ENCODE measurements around the gene SASH1.

The SASH1 gene

DNA sequence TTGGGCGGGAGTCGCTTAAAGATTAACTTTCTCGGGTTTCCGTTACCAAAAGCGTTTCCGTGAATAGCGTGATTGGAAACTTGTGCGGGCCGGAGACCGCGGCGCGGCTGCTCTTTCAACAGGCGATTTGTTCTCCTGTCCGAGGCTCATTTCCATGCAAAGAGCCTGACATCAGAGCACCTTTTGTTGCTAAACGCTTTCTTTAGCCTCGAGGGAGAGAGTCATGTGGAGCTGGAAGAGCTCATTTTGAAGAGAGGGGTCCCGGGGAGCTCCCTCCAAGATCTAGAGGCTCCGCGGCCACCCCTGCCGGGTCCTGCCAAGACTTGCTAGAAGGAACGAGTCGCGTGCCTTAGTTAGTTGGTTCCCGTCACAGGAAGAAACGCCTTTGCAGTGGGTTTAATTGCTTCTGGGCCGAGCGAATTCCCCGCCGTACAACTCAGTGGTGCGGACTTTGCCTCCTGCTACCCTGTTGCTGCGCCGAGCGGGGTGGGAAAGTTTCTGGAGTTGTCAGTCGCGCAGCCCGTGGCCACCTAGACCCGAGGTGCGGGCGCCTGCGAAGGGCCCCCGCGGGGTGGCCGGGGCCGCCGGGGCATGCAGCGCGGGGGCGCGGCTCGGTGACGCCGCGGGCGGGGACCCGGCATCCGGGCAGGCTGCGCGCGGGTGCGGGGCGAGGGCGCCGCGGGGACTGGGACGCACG lies at the start of gene SASH1:
Gene SASH1, plus strand, starts transcription at position 489 of the 697 bp plus-strand sequence. CDS start 230 bp downstream, outside the sequence.
- no peak for TF ChIP-seq GATA2 (IDR thresholded peaks at IDR 0.05; ENCODE audit: low read depth, low read length)
- no peak for TF ChIP-seq GATA3 (IDR thresholded peaks at IDR 0.05; ENCODE audit: low read depth, low read length)

DNA sequence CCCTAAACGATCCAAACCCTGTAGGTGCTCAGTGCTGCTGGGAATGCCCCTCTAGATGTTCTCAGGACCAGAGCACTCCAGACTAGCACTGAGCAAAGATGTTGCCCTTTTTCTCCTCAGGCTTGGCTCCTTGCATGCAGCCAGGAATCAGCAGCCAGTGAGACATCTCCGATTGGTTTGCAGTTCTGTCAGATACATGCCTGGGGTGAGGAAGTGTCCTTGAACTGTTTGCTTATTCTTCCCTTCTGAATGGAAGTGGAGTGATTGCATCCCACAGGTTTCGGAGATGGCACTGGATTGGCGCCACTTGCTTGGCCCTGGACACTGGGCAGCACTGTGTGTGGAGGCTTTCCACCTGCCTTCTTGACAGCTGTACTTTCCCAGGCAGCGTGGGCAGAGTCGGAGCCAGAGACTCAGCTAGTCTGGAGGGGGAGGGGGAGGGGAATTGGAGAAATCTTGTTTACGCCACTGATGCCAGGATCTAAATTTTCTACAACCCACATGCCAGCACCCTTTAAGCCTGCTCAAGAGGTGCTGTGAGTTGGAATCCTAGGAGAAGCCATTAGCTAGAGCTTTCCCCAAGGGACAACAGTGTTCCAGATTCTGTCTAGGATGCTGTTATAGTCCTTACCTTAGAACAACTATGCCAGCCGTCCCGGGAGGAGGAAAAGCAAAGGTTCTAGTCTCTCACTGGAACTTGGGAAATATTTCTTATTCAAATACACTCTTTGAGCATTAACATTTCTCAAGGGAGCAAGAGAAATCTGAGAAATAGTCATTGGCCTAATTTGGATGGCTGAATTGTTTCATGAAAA lies 49.2 kb upstream of the SASH1 start:
- TF ChIP-seq GATA2 (IDR thresholded peaks at IDR 0.05; ENCODE audit: low read depth, low read length) (no peak), GATA3 (IDR thresholded peaks at IDR 0.05; ENCODE audit: low read depth, low read length) (no peak)

DNA sequence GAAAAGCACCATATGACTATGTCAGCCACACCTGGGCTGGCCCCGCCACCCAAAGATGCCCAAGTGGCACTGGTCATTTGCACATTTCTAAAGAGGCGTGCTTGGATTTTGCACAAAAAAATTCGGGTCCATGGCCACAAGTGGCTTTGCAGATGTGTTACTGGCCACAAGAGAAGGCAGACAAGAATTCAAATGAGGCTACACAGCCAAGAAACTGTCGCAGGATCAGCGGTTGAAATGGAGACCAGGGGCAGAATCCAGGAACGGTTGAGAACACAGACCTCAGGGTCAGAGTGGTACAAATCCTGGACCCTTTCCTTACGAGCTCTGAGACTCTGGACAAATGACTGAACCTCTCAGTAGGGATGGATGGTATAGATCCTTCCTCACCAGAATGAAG lies 48.6 kb upstream of the SASH1 start:
- TF ChIP-seq GATA3 (IDR thresholded peaks at IDR 0.05; ENCODE audit: low read depth, low read length) = no peak
- TF ChIP-seq GATA2 (IDR thresholded peaks at IDR 0.05; ENCODE audit: low read depth, low read length) = no peak

DNA sequence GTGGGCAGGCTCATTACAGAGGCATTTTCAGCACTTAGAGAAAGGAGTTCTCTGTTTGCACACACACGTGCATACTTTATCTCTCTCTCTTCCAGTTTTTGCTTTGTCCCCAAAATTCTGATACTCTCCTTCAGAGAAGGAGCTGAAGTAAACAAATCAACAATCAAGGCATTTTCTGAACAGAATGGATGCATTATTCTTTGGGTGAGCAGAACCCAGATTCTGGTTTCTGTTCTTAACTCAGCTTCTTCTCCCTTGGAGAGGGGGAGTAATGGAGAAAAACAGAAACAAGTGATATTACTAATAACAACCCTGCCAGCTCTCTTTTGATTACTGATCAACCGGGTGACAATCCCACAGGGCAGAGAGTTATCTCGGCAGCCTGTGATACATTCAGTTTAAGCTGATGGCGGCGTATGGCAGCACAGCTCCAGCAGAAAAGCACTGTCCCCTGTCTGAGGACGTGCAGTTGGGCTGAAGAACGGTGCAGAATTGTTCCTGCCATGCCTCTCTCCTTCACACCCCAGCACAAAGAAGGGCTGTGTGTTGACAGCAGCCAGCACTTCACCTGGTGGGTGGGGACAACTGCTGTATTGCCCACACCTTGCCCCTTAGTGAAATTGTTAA lies 47.3 kb upstream of the SASH1 start:
- no peak for TF ChIP-seq GATA3 (IDR thresholded peaks at IDR 0.05; ENCODE audit: low read depth, low read length)
- no peak for TF ChIP-seq GATA2 (IDR thresholded peaks at IDR 0.05; ENCODE audit: low read depth, low read length)

DNA sequence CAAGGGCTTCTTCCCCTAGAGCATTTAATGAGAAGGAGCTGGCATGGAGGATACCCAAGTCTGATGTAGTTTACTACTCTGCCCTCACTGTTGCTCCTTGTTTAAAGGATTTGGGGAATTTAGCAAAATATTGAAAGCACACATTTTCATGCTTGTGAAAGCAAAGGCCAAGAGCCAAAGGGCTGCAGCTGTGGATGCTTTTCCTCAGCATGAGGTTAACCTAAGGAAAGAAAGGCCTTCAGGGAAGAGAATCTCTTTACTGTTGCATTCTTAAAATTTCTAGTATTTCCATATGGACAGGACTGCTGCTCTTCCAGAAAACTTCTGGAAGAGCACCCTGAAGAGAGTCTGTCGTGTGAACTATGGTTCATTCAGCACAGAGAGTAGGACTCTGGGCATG lies 45.9 kb upstream of the SASH1 start:
- no peak for TF ChIP-seq GATA3 (IDR thresholded peaks at IDR 0.05; ENCODE audit: low read depth, low read length)

DNA sequence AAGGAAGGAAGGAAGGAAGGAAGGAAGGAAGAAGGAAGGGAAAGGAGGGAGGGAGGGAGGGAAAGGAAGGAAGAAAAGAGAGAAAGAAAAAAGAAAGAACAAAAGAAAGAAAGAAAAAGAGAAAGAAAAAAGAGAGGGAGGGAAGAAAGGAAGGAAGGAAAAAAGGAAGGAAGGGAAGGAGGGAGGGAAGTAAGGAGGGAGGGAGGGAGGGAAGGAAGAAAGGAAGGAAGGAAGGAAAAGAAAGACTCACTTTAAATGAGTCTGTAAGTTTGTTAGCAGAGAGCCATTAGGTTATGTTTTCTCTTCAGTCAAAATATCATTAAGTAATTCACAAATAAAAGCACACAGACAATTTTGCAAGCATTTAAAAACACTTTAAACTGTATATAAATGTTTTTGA lies 44.0 kb upstream of the SASH1 start:
- TF ChIP-seq GATA2 (IDR thresholded peaks at IDR 0.05; ENCODE audit: low read depth, low read length) (no peak), GATA3 (IDR thresholded peaks at IDR 0.05; ENCODE audit: low read depth, low read length) (no peak)

DNA sequence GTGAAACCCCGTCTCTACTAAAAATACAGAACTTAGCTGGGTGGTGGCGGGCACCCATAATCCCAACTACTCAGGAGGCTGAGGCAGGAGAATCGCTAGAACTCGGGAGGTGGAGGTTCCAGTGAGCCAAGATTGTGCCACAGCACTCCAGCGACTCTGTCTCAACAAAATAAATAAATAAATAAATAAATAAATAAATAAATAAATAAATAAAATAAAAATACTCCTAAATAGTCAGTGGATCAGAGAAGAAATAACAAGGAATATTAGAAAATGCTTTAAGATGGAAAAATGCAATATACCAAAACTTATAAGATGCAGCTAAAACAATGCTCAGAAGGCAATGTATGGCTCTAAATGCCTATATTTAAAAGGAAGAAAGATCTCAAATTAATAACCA lies 39.0 kb upstream of the SASH1 start:
- TF ChIP-seq GATA3 (IDR thresholded peaks at IDR 0.05; ENCODE audit: low read depth, low read length) (no peak), GATA2 (IDR thresholded peaks at IDR 0.05; ENCODE audit: low read depth, low read length) (no peak)

DNA sequence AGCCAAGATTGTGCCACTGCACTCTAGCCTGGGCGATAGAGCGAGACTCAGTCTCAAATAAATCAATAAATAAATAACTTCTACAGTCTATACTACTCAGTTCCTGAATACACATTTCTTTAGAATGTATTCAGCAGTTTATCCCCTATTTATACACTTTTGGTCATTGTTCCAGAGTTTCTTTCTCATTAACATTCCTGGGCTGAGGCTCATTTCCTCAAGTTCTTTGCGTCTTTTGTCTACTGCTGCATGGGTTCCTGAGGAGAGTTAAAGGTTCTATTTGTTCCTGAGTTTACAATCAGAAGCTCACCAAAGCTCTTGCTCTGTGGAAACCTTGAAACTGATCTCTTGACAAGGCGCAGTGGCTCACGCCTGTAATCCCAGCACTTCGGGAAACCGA lies 37.7 kb upstream of the SASH1 start:
- TF ChIP-seq GATA3 (IDR thresholded peaks at IDR 0.05; ENCODE audit: low read depth, low read length) (no peak), GATA2 (IDR thresholded peaks at IDR 0.05; ENCODE audit: low read depth, low read length) (no peak)

DNA sequence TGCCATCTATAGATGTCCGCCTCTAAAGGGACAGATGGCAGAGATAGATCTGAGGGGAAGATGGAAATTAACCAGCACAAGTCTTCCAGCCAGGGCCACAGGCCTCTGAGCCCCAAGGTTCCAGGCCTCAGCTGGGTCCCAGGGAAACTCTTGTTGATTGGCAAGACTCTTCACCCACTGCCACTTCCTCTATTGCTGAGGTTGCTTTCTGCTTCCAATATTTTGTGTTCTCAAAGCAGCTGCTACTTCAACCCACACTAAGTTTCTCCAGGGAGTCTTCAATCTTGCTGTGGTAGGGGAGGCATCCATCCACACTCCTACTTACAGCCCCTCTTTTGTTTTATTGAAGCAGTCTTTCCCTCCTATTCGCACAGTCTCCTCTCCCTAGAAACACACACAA lies 36.4 kb upstream of the SASH1 start:
- TF ChIP-seq GATA2 (IDR thresholded peaks at IDR 0.05; ENCODE audit: low read depth, low read length) (no peak), GATA3 (IDR thresholded peaks at IDR 0.05; ENCODE audit: low read depth, low read length) (no peak)

DNA sequence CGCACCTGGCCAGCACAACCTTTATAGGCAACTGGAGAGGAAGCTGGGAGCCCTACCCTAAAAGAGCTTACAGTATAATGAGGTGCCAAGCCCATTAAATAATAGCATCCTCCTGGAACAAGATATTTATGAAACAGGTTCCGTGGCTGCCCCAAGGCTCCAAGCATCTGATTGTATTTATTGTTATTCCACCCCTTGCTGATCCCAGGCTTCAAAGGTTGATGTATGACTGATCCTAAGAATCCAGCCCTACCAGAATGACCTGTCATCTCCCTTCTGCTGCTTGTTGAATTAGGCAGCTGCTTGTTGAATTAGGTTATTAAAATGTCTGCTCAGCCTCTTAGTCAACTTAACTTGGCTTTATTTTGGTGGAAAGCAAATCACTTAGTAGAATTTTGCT lies 35.2 kb upstream of the SASH1 start:
- TF ChIP-seq GATA3 (IDR thresholded peaks at IDR 0.05; ENCODE audit: low read depth, low read length) (no peak), GATA2 (IDR thresholded peaks at IDR 0.05; ENCODE audit: low read depth, low read length) (no peak)

DNA sequence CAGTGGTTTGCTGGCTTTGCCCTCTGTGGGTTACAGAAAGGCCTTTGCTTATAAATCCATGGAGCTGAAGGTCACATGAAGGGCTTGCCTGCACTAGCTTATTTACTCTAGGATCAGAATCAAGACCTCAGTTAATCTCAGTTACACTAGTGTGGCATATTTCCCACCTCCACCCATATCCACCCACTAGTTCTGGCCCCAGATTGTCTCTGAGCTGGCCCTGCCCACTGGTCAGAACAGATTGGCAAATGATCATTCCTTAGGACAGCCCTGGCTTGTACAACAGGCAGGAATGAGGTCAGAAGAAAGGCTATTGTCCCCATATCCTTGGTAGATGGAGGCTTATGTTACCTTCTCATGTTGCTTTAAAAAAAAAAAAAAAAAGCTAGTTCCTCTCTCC lies 33.3 kb upstream of the SASH1 start:
- TF ChIP-seq GATA3 (IDR thresholded peaks at IDR 0.05; ENCODE audit: low read depth, low read length) = no peak
- no peak for TF ChIP-seq GATA2 (IDR thresholded peaks at IDR 0.05; ENCODE audit: low read depth, low read length)

DNA sequence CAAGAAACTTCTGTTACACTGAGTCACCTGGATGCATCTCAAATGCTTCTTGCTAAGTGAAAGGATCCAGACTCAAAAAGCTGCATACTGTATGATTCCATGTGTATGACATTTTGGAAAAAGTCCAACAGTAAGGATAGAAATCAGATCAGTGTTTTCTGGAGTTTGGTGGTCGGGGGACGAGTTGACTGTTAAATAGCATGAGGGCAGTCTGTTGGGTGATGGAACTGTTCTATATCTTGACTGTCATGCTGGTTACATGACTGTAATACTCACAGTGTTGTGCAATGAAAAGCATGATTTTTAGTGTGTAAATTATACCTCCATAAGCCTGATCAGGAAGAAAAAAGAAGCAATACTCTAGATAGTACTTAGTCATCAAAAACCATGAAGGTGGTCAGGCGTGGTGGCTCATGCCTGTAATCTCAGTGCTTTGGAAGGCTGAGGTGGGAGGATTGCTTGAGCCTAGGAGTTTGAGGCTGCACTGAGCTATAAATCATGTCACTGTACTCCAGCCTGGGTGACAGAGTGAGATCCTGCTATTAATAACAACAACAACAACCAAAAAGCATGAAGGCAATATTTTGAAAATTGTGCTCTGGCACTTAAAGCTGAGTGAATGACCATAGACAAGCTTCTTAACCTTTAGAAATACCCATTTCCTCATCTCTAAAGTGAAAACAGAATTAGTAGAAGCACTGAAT lies 30.5 kb upstream of the SASH1 start:
- TF ChIP-seq GATA3 (IDR thresholded peaks at IDR 0.05; ENCODE audit: low read depth, low read length) (no peak), GATA2 (IDR thresholded peaks at IDR 0.05; ENCODE audit: low read depth, low read length) (no peak)

DNA sequence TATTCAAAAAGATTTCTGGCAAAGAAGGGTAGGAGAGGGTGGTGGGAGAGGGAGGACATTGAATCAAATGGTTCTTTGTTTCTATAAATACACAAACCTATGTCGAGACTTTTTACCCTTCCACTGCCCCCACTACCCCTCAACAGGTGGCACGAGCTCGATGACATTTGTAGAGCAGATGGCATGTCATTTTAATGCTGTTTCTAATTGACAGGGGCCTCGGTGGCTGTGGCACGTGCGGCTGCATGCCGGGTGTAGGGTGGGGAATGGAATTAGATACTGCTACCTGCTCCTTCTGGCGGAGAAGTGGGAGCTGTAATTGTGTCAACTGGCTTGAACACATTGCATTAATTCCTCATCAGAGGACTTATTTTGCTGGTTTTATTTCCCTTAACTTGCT lies 29.1 kb upstream of the SASH1 start:
- TF ChIP-seq GATA2 (IDR thresholded peaks at IDR 0.05; ENCODE audit: low read depth, low read length) (no peak), GATA3 (IDR thresholded peaks at IDR 0.05; ENCODE audit: low read depth, low read length) (no peak)

DNA sequence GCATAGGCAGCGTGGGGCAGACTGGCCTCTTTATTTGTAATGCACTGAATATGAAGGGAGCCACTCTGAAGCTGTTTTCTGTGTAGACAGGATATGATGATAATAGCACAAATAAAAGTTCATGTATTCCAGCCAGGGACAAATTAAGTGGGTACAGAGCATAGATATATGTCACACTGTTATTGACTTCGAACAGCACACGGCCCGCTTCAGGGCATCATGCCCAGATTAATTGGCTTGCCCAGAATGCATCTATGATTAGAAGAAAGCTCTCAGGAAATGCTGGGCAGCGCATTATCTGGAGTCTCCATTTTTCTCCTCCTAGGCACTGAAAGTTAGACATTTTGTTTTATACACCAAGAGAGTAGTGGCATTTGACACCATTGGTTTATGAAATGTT lies 26.3 kb upstream of the SASH1 start:
- TF ChIP-seq GATA2 (IDR thresholded peaks at IDR 0.05; ENCODE audit: low read depth, low read length) (no peak), GATA3 (IDR thresholded peaks at IDR 0.05; ENCODE audit: low read depth, low read length) (no peak)

Measured in SH-SY5Y (cell line).